Measurements from ENCODE around the gene CD320. TPM values are rescaled to one million over a fixed set of nuclear protein-coding genes. Genes with fewer than 3 reads are reported as not detected.

The CD320 gene
- total and polyA plus RNA-seq, 3 donors from 2014 or later: 61.2 to 88.3 (median 65.8) TPM

DNA sequence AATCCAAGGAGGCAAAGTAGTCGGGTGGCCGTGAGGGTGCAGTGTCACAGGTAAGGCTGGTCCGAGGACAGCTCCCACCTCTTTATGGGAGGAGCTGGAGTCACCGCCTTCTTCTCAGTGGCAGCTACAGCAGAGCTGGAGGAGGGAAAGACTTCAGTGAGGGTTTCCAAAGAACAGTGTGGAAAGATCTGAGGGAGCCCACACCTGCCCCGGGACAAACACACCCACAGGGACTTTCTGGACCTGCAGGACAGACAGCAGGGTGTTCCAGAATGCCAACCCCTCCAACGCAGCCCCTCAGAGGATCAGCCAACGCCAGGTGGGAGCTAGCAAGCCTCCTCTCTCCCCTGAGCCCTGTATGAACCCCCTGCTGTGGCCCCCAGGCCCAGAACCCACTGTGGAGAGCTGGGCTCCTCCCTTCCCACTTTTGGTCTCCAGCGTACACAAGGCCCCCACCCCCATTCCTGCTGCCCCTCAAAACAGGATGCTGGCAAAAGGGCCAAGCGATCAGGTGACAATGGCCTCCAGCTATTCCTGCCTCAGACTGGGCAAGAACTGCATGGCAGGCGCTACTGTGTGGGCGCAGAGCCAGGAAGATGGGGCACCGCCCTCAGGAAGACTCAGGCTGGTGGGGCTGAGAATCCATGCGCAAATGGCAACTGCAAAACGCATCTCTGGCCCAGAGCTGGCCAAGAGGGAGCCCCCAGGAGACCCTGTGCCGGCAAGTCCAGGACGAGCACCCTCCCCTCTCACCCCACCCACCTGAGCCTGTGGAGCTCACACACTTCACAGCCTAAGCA is 3.5 kb upstream of the CD320 start:
- intact Hi-C loops (cut with DNase I; ENCODE audit: low total_unique reads): no loop called here
- Histone ChIP-seq H3K27me3 (no peaks in the 10 kb centered on the region), H3K36me3 (ENCODE audit: low read depth, missing control alignments) (no peaks in the 10 kb centered on the region), H3K4me1 (peaks cover 12% of the 10 kb centered on the region), H3K9me3 (no peaks in the 10 kb centered on the region), H3K27ac (no peak overlapping the region), H3K4me3 (no peak overlapping the region)
- TF ChIP-seq, protein P1, sequence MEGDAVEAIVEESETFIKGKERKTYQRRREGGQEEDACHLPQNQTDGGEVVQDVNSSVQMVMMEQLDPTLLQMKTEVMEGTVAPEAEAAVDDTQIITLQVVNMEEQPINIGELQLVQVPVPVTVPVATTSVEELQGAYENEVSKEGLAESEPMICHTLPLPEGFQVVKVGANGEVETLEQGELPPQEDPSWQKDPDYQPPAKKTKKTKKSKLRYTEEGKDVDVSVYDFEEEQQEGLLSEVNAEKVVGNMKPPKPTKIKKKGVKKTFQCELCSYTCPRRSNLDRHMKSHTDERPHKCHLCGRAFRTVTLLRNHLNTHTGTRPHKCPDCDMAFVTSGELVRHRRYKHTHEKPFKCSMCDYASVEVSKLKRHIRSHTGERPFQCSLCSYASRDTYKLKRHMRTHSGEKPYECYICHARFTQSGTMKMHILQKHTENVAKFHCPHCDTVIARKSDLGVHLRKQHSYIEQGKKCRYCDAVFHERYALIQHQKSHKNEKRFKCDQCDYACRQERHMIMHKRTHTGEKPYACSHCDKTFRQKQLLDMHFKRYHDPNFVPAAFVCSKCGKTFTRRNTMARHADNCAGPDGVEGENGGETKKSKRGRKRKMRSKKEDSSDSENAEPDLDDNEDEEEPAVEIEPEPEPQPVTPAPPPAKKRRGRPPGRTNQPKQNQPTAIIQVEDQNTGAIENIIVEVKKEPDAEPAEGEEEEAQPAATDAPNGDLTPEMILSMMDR (IDR thresholded peaks at IDR 0.05): no peak
- TF ChIP-seq POLR2A (IDR thresholded peaks at IDR 0.05): no peak
- no peak for DNase-seq
- WGBS, 2 donors: 73 to 81% methylated on average over 15 to 16 of the region's 16 CpGs

DNA sequence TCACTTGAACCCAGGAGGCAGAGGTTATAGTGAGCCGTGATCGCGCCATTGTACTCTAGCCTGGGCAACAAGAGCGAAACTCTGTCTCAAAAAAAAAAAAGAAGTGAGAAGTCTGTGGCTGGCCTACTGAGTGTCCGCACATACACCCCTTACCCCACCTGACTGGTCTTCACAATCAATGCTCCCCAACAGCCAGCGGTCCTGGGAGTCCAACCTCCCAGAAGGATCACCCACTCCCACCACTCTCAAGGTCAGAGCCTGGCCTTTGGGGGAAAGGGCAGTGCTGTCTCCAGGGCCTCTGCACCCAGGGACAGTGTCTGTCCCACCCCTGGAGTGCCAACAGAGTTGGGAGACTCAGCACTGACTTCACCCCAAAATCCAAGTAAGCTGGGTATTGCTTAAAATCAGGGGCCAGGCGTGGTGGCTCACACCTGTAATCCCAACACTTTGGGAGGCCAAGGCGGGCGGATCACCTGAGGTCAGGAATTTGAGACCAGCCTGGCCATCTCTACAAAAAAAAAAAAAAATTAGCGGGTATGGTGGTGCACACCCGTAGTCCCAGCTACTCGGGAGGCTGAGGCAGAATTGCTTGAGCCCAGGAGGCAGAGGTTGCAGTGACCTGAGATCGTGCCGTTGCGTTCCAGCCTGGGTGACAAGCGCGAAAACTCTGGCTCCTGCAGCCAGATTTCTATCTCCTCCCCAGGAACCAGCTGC is 2.3 kb upstream of the CD320 start:
- WGBS, 2 donors: 94 to 96% methylated on average over 17 of the region's 17 CpGs
- Histone ChIP-seq H3K27me3 (no peaks in the 10 kb centered on the region), H3K4me3 (no peak overlapping the region), H3K36me3 (ENCODE audit: low read depth, missing control alignments) (no peaks in the 10 kb centered on the region), H3K27ac (no peak overlapping the region), H3K4me1 (peaks cover 12% of the 10 kb centered on the region), H3K9me3 (no peaks in the 10 kb centered on the region)
- TF ChIP-seq, protein P1 (IDR thresholded peaks at IDR 0.05): no peak
- TF ChIP-seq POLR2A (IDR thresholded peaks at IDR 0.05): no peak
- intact Hi-C loops (cut with DNase I; ENCODE audit: low total_unique reads): no loop called here
- no peak for DNase-seq

DNA sequence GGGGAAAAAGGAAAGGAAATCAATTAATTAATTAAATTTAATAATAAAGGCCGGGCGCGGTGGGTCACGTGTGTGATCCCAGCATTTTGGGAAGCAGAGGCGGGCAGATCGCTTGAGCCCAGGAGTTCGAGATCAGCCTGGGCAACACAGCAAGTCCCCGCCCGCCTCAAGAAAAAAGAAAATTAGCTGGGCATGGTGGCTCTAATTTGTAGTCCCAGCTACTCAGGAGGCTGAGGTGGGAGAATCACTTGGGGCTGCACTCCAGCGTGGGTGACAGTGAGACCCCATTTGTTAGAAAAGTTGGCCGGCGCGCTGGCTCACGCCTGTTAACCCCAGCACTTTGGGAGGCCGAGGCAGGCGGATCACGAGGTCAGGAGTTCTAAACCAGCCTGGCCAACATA is 733 bp upstream of the CD320 start:
- Histone ChIP-seq H3K4me3 (peak overlapping the region; percentile 56 to 63), H3K4me1 (peaks cover 12% of the 10 kb centered on the region), H3K27me3 (no peaks in the 10 kb centered on the region), H3K36me3 (ENCODE audit: low read depth, missing control alignments) (no peaks in the 10 kb centered on the region), H3K27ac (peak overlapping the region in 1 of 2 donors; percentile 69), H3K9me3 (no peaks in the 10 kb centered on the region)
- WGBS, 2 donors: 50 to 56% methylated on average over 17 of the region's 17 CpGs
- intact Hi-C loops (cut with DNase I; ENCODE audit: low total_unique reads): no loop called here
- no peak for DNase-seq
- TF ChIP-seq, protein P1 (IDR thresholded peaks at IDR 0.05): no peak
- no peak for TF ChIP-seq POLR2A (IDR thresholded peaks at IDR 0.05)

DNA sequence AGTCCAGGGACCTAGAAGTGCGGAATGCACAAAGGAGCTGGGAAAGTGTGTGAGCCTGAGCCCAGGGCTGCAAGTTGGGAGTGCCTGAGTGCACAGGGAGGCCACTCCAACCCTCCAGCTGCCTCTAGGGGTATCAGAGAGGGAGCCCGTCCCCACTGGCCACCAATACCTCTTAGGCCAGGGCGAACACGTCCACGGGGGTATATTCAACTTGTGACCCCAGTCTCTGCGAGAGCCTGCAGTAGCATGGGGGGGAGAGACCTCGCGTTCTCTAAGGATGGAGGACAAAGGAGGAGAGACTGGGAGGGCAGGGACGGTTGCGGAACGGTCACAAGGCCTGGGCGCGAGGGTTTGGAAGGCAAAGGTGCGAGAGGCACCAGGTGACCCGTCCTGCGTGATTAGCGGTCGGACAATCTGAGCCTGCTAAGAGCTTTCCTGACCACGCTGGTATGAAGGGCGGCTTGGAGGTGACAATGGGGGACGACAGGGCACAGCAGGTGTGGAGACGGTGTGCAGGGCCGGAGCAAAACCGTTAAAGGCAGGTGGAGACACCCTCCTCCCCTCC is 676 bp downstream of the CD320 start:
- H3K27ac ChIP-seq: peak overlapping the region in 1 of 2 donors; percentile 69
- peak; percentile 13 for DNase-seq
- WGBS, 2 donors: 13 to 28% methylated on average over 21 to 24 of the region's 24 CpGs
- H3K4me3 ChIP-seq: peak overlapping the region; percentile 56 to 63
- no peaks in the 10 kb centered on the region for H3K36me3 ChIP-seq (ENCODE audit: low read depth, missing control alignments)
- no peak for TF ChIP-seq POLR2A (IDR thresholded peaks at IDR 0.05)
- TF ChIP-seq, protein P1 (IDR thresholded peaks at IDR 0.05): no peak
- H3K27me3 ChIP-seq: no peaks in the 10 kb centered on the region
- peaks cover 12% of the 10 kb centered on the region for H3K4me1 ChIP-seq
- intact Hi-C loops (cut with DNase I; ENCODE audit: low total_unique reads): no loop called here
- no peaks in the 10 kb centered on the region for H3K9me3 ChIP-seq
